ENCODE data around the gene CLMN.

DNA sequence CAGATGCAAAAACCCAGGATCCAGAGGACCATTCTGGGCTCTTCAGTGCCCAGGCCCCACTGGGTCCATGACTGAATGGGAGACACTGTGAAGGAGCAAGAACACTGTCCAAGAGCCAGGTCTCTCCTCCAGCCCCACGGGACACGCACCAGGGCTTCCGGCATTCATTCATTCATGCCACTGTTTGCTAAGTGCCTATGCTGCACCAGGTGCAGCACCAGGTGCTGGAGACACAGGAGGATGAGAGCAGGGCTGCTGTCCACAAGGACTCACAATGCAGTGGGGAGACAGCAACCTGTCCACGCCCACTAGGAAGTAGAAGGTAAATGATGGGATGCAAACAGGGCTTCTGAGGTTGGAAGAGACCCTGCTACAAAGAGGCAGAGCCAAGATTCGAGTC is 20.4 kb downstream of the CLMN start:
- TF ChIP-seq, protein P1, sequence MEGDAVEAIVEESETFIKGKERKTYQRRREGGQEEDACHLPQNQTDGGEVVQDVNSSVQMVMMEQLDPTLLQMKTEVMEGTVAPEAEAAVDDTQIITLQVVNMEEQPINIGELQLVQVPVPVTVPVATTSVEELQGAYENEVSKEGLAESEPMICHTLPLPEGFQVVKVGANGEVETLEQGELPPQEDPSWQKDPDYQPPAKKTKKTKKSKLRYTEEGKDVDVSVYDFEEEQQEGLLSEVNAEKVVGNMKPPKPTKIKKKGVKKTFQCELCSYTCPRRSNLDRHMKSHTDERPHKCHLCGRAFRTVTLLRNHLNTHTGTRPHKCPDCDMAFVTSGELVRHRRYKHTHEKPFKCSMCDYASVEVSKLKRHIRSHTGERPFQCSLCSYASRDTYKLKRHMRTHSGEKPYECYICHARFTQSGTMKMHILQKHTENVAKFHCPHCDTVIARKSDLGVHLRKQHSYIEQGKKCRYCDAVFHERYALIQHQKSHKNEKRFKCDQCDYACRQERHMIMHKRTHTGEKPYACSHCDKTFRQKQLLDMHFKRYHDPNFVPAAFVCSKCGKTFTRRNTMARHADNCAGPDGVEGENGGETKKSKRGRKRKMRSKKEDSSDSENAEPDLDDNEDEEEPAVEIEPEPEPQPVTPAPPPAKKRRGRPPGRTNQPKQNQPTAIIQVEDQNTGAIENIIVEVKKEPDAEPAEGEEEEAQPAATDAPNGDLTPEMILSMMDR (IDR thresholded peaks at IDR 0.05; ENCODE audit: low read length) = no peak
- TF ChIP-seq EZH2 (IDR thresholded peaks at IDR 0.05; ENCODE audit: borderline replicate concordance, low read length) = no peak
